GM11168 (cell line): Measurements from ENCODE around the gene IGIP.

Experiments used
- in situ Hi-C: fragments of 300-500 bp; cut with MboI; formaldehyde crosslinking; loops from one replicate; pipeline ENCODE4 v1.12.0; 2022; ENCODE audit warnings: low sequenced_read_pairs; ENCODE audit not compliant: unreplicated experiment

The IGIP gene

GRCh38 chr5:140110646-140110957 is 15.1 kb upstream of the IGIP start:
- in situ Hi-C loops = no loop called here

- in situ Hi-C loops = no loop called here
Observed at GRCh38 chr5:140111011-140111858, 14.5 kb upstream of the IGIP start.

GRCh38 chr5:140111859-140112551 is 13.7 kb upstream of the IGIP start:
- in situ Hi-C loops = no loop called here

GRCh38 chr5:140112685-140113179 is 13.0 kb upstream of the IGIP start:
- in situ Hi-C loops = no loop called here

- in situ Hi-C loops = no loop called here
Observed at GRCh38 chr5:140113180-140113698, 12.5 kb upstream of the IGIP start.

GRCh38 chr5:140113699-140114263 is 12.0 kb upstream of the IGIP start, which contains the start of gene PURA:
PURA (plus strand) TSS chr5:140114109; CDS start chr5:140114182, 73 bp downstream.
- in situ Hi-C loops = no loop called here

GRCh38 chr5:140114341-140115185 is 11.2 kb upstream of the IGIP start:
- in situ Hi-C loops = no loop called here

GRCh38 chr5:140115186-140115500 is 10.6 kb upstream of the IGIP start:
- in situ Hi-C loops = no loop called here

- in situ Hi-C loops = no loop called here
Observed at GRCh38 chr5:140116716-140117115, 9.0 kb upstream of the IGIP start.

- in situ Hi-C loops = no loop called here
Observed at GRCh38 chr5:140117523-140117922, 8.2 kb upstream of the IGIP start.

- in situ Hi-C loops = no loop called here
Observed at GRCh38 chr5:140118302-140118936, 7.3 kb upstream of the IGIP start.

- in situ Hi-C loops = no loop called here
Observed at GRCh38 chr5:140126315-140127012, 727 bp downstream of the IGIP start.

- in situ Hi-C loops = no loop called here
Observed at GRCh38 chr5:140128376-140128775, 2.6 kb downstream of the IGIP start.

GRCh38 chr5:140130949-140131733 is 5.4 kb downstream of the IGIP start:
- in situ Hi-C loops = no loop called here

- in situ Hi-C loops = no loop called here
Observed at GRCh38 chr5:140131967-140132409, 6.3 kb downstream of the IGIP start.

- in situ Hi-C loops = no loop called here
Observed at GRCh38 chr5:140133514-140134167, 7.9 kb downstream of the IGIP start.

- in situ Hi-C loops = no loop called here
Observed at GRCh38 chr5:140134277-140134935, 8.7 kb downstream of the IGIP start.
